Fibroblast of the conjunctiva (primary cell): ENCODE results near the gene SCGB1C1.
A peak's percentile ranks its signal among the peaks of the same experiment; 100 is the strongest.
"Not testable (repeated sequence)": the region's sequence is repeated elsewhere in the genome, so short reads cannot be mapped to it uniquely, and the experiment has no call there.

Source experiments
- DNase-seq: peaks from one replicate; pipeline ENCODE4 v3.0.0-alpha.2; 2010; ENCODE audit warnings: low read depth

Gene SCGB1C1

DNA sequence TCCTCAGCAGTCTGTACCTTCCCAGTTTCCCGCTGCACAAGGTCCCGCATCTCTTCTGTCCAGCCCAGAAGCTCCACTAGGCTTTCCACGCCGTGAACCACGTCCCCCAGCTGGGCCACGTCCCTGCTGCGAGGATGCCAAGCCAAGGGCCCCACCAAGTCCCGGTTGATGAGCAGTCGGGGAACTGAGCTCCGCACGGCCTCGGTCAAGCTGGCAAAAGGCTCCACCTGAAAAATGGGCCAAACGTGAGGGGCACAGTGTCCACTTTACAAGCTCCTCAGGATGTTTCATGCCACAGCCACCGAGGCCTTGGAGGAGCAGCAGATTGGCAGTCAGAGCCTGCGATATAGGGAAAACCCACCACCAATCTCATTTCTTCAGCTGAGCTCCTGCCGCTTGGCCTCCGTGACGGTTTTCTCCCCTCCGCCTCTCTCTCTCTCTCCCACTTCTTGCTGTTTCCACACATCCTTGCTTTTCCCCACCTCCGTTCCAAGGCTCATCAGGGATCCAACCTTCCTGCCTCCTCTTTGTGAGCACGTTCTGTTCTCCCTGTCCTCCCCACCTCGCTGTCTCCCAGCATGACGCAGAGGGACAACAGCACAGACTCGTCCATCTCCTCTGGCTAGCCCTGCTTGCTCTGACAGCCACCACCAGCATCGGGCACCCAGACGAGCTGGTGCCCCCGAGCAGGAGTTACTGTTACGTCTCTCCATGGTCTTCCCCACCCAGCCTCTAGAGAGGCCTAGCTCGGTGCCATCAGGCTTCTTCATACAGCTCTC lies 26.1 kb downstream of the SCGB1C1 start:
- no peak for DNase-seq

- DNase-seq, result not testable (repeated sequence)
Observed at GRCh38 chr11:220641-221215, 27.9 kb downstream of the SCGB1C1 start.

GRCh38 chr11:221539-221938 lies 28.7 kb downstream of the SCGB1C1 start:
- DNase-seq, result no peak

- no peak for DNase-seq
Observed at GRCh38 chr11:221998-222789, 29.3 kb downstream of the SCGB1C1 start.

- no peak for DNase-seq
Observed at GRCh38 chr11:223026-223789, 30.3 kb downstream of the SCGB1C1 start.

DNA sequence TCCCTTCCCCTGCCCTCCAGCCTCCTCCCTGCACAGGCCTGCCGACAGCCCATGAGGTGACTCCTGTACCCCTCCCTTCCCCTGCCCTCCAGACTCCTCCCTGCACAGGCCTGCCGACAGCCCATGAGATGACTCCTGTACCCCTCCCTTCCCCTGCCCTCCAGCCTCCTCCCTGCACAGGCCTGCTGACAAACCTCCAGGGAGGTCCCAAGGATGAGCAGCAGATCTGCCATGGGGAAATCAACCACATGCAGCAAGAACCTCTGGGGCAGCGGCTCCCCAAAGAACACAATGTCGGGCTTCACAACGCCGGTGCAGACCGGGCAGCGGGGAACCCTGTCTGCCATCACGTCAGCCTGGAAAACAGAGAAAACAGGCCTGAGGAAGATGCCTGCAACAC lies 31.0 kb downstream of the SCGB1C1 start:
- no peak for DNase-seq

- no peak for DNase-seq
Observed at GRCh38 chr11:224424-224823, 31.5 kb downstream of the SCGB1C1 start.

- DNase-seq, result no peak
Observed at GRCh38 chr11:225734-226453, 33.0 kb downstream of the SCGB1C1 start.

DNA sequence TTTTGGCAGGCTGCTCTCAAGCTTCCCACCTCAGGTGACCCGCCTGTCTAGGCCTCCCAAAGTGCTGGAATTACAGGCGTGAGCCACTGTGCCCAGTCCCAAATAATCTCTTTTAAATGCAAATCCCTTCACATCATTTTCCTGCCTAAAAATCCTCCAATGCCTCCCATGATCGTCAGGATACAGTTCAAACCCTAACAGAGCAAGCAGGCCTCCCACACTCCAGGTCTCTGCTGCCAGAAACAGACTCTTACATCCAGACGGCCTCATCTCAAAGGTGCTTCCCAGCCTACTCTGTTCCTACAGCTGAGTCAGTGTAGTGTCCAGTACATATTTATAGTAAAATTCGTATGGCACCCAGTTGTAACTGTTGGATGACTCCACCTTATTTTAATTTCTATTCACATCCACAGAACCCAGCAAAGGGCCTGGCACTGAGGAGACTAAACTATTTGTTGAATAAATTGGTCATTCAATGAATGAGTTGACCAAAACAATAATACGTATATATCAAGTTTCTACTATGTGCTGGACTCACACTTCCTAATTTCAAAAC lies 35.0 kb downstream of the SCGB1C1 start:
- DNase-seq, result no peak

GRCh38 chr11:230431-230830 lies 37.6 kb downstream of the SCGB1C1 start:
- DNase-seq, result no peak

DNA sequence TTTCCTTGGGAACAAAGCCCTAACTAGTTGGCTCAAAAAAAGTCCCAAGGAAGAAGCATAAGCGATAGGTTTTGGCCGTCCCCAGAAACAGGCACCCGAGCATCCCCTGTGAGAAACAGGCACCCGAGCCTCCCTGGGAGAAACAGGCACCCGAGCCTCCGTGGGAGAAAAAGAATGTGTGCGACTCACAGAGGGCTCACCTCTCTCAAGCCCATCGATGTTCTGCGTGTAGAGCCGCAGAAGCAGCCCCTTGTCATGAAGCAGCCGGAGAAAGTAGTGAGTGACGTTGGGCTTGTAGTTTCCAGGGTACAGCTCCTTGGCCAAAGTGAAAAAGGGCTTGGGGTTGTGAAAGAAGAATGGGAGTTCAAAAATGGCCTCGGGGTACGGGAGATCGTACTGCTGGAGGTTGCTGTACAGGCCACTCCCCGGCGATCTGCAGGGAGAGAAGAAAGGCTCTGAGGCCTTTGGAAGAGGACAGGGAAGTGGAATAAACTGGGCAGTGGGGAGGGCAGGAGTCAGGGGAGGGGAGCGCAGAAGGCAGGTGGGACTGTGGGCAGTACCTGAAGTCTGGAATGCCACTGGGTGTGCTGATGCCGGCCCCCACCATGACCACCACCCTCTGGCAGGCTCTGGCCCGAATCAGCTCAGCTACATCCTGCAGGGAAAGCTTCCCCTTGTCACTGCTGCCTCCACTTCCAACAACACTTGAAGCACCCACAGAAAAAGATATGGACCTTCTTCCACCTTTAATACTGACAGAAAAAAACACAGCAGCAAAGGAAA lies 40.1 kb downstream of the SCGB1C1 start:
- no peak for DNase-seq

GRCh38 chr11:235180-235579 lies 42.3 kb downstream of the SCGB1C1 start:
- DNase-seq, result no peak

DNA sequence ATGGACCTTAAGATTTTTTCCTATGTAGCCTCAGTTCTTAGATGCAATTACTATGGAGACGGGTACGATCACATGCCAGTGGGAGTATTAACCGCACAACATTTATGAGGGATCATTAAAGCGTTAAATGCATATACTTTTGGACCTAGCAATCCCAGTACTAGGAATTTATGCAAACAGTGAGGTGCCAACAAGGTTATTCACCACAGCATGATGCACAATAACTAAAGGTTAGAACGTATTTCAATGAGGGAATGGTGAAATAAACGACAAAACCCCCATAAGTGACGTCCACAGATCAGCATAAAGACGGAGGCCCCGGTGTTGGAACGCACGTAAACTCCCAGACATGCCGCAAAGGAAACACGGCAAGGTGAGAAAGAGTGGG lies 42.7 kb downstream of the SCGB1C1 start:
- no peak for DNase-seq

GRCh38 chr11:235997-236773 lies 43.3 kb downstream of the SCGB1C1 start, which contains the start of gene SIRT3:
Gene SIRT3, minus strand, starts transcription at chr11:236342. Its CDS starts 14 bp downstream, at chr11:236328.
- peak; percentile 48 for DNase-seq

DNA sequence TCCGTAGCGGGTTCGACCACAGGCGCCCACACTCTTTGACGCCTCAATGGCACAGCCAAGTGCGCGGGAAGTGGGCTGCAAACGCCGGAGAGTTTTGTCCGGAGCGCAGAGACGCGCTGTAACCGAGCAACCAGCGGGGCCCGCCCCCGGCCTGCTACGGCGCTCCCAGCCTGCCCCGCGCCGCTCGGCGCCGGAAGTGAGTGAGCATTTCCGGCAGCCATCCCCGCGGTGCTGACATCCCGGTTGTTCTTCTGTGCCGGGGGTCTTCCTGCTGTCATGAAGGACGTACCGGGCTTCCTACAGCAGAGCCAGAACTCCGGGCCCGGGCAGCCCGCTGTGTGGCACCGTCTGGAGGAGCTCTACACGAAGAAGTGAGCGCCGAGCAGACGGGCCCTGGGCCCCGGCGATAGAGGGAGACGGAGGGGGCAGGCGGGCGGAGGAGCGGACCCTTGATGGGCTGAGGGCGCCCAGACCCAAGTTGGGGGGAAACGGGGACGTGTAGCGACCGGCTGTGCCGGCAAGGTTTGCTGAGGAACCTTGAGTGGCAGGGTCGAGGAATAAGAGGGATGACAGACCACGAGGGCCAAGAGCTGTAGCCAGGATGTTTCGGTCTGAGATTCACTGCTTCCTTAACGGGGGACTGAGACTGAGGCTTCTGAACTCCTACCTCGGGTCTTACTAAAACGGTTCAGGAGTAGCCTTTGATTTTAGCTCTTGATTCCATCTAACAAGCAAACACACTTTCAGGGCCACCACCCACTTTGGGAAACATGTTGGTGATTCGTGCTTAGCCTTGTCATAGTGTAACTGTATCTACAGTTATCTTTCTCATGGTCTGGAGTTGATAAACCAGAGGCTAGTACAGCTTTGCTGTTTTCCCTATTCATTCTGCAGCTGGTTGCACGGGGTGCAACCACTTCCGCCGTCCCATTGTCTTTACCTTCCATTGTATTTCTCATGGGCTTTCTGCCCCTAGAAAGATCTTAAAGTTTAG lies 44.2 kb downstream of the SCGB1C1 start, which contains the start of gene PSMD13:
PSMD13 (plus strand) TSS at position 203 of the 994 bp plus-strand sequence; CDS start at position 277, 74 bp downstream.
- peak; percentile 61 for DNase-seq

- not testable (repeated sequence) for DNase-seq
Observed at GRCh38 chr11:238346-238745, 45.5 kb downstream of the SCGB1C1 start.

DNA sequence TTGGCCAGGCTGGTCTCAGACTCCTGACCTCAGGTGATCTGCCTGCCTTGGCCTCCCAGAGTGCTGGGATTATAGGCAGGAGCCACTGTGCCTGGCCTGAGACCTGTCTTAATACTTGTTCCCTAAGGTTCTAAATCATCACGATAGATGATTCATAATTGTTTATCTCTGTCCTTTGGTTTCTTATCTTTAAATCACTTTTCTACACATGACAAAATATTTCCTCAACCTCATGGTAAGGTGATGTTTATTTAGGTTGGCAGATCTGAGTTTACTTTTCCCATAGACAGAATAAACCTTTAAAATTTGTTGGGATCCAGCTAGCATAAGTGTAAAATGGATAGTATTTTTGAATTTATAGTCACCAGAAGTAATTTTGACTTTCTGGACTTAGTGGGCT lies 47.4 kb downstream of the SCGB1C1 start:
- no peak for DNase-seq

- DNase-seq, result no peak
Observed at GRCh38 chr11:241634-242033, 48.8 kb downstream of the SCGB1C1 start.
